Midbrain (tissue), 1 donor: Measurements from ENCODE around the gene HNRNPCL4.
"Not testable (repeated sequence)": the region's sequence is repeated elsewhere in the genome, so short reads cannot be mapped to it uniquely, and the experiment has no call there.

ENCODE experiments used
- DNase-seq: peaks from one replicate; lab custom pipeline; 2025; lab: John Stamatoyannopoulos, UW

Gene HNRNPCL4

GRCh38 chr1:13165531-13165930, at the start of gene HNRNPCL4:
Gene HNRNPCL4 (minus strand): TSS chr1:13165631. CDS start chr1:13165467, 164 bp downstream.
- DNase-seq = not testable (repeated sequence)

DNA sequence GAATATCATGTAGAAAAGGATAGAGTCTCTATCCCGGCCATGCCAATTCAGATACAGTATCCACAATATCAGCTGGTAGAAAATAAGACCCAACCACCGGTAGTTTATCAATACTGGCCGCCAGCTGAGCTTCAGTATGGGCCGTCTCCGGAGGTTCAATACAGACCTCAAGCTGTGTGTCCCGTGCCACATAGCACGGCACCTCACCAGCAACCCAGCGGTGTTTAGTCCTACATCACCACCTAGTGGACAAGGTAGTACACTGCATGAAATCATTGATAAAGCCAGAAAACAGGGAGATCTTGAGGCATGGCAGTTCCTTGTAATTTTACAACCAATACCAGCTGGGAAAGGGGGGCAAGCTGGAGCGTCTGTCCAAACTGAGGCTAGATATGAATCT, 43.3 kb upstream of the HNRNPCL4 start:
- DNase-seq = not testable (repeated sequence)

GRCh38 chr1:13201309-13201708, 35.9 kb upstream of the HNRNPCL4 start, which contains the start of gene PRAMEF13:
Gene PRAMEF13 (minus strand): TSS chr1:13201409. CDS start chr1:13199589, 1,820 bp downstream.
- not testable (repeated sequence) for DNase-seq

GRCh38 chr1:13171548-13171947, 6.1 kb upstream of the HNRNPCL4 start, which contains the start of gene PRAMEF9:
Gene PRAMEF9 (plus strand): TSS chr1:13171848. CDS start chr1:13175281, 3,433 bp downstream.
- DNase-seq = not testable (repeated sequence)

- not testable (repeated sequence) for DNase-seq
Observed at GRCh38 chr1:13155909-13156308, 9.5 kb downstream of the HNRNPCL4 start, which contains the start of gene PRAMEF26. Gene PRAMEF26 (minus strand): TSS chr1:13156009. CDS start chr1:13153095, 2,914 bp downstream.

- DNase-seq = not testable (repeated sequence)
Observed at GRCh38 chr1:13116754-13117153, 48.7 kb downstream of the HNRNPCL4 start, which contains the start of gene HNRNPCL2. Gene HNRNPCL2 (minus strand): TSS chr1:13116854. CDS start chr1:13116400, 454 bp downstream.
